ENCODE data around the gene SLC25A15.
A peak's percentile ranks its signal among the peaks of the same experiment; 100 is the strongest.
"Not testable (repeated sequence)": the region's sequence is repeated elsewhere in the genome, so short reads cannot be mapped to it uniquely, and the experiment has no call there.

The SLC25A15 gene

DNA sequence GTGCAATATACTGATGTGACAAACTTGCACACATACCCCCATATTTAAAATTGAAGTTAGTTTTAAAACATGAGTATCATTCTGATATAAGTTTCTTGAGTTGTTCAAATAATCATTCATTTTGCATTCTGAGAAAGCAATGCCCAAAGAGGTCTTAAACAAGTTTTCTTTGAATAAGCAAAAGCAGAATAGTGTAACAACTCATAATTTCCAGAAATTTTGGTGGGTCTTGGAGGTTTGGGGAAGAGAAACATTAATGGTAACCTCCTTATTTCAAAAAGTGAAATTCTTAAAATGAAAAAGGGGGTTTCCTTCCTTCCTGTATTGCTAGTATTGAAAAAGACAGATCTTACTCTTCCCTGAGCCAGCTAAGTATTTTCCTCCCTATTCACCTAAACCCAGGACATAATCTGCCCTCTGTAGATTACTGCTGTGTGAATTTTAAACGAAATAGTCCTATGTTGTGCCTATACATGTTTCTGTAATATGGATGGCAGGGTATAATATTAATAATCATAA, 30.4 kb downstream of the SLC25A15 start:
- ATAC-seq (peak; percentile 50), DNase-seq (no peak)
- Mint-ChIP-seq H3K4me3 (peak overlapping the region in 1 of 2 donors; percentile 34), H3K27ac (peak overlapping the region in 1 of 2 donors; percentile 66), H3K9me3 (peaks cover 10 to 11% of the 10 kb centered on the region in 2 donors), H3K27me3 (no peaks in the 10 kb centered on the region), H3K4me1 (peaks cover 21% of the 10 kb centered on the region)

DNA sequence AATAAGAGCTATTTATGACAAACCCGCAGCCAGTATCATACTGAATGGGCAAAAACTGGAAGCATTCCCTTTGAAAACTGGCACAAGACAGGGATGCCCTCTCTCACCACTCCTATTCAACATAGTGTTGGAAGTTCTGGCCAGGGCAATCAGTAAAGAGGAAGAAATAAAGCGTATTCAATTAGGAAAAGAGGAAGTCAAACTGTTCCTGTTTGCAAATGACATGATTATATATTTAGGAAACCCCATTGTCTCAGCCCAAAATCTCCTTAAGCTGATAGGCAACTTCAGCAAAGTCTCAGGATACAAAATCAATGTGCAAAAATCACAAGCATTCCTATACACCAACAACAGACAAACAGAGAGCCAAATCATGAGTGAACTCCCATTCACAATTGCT, 50.3 kb downstream of the SLC25A15 start:
- DNase-seq, H3K9me3 Mint-ChIP-seq, H3K4me1 Mint-ChIP-seq, H3K27ac Mint-ChIP-seq, ATAC-seq, H3K27me3 Mint-ChIP-seq, H3K4me3 Mint-ChIP-seq: not testable (repeated sequence)

- not testable (repeated sequence) for ATAC-seq, H3K4me1 Mint-ChIP-seq, DNase-seq, H3K4me3 Mint-ChIP-seq, H3K27ac Mint-ChIP-seq, H3K9me3 Mint-ChIP-seq, H3K27me3 Mint-ChIP-seq
Measured at GRCh38 chr13:40840955-40841354, 51.5 kb downstream of the SLC25A15 start.

Data from stimulated activated naive CD8-positive, alpha-beta T cell treated with anti-CD3 and anti-CD28 coated beads, Interleukin-15, amount 100 ng/mL, for 72 hours (primary cell).